ENCODE measurements around the gene SLC50A1. TPM values are rescaled to one million over a fixed set of nuclear protein-coding genes. Genes with fewer than 3 reads are reported as not detected.

Gene SLC50A1
- total RNA-seq, 2 experiments from 2014 or later = 39.8 to 41.2 TPM

- CTCF ChIA-PET = interaction anchor here (1.0 to 1.7 kb wide), 4 partner anchors 25 to 77 kb away, joined by 3 to 5 read pairs (median 4); no protein-coding TSS in a partner anchor
- Mint-ChIP-seq H3K27ac (no peak overlapping the region), H3K4me1 (peaks cover 9% of the 10 kb centered on the region), H3K36me3 (no peaks in the 10 kb centered on the region), H3K27me3 (peaks cover 55% of the 10 kb centered on the region), H3K4me3 (no peak overlapping the region), H3K9me3 (ENCODE audit: low read depth) (no peaks in the 10 kb centered on the region)
- ATAC-seq (no peak), DNase-seq (no peak)
Observed at GRCh38 chr1:155122308-155122707, 13.3 kb upstream of the SLC50A1 start.

- ATAC-seq (no peak), DNase-seq (no peak)
- H3K27me3 Mint-ChIP-seq = peaks cover 62% of the 10 kb centered on the region
- no peak overlapping the region for H3K27ac Mint-ChIP-seq
- H3K9me3 Mint-ChIP-seq (ENCODE audit: low read depth) = no peaks in the 10 kb centered on the region
- peaks cover 20% of the 10 kb centered on the region for H3K4me1 Mint-ChIP-seq
- no peak overlapping the region for H3K4me3 Mint-ChIP-seq
- no peaks in the 10 kb centered on the region for H3K36me3 Mint-ChIP-seq
- CTCF ChIA-PET = interaction anchor here (1.0 to 1.7 kb wide), 2 partner anchors 38 to 49 kb away, joined by 4 to 6 read pairs; partner anchors contain the start of gene KRTCAP2
Observed at GRCh38 chr1:155123801-155124200, 11.9 kb upstream of the SLC50A1 start.

- CTCF ChIA-PET = interaction anchor here (1.0 to 1.7 kb wide), 3 partner anchors 39 to 48 kb away, joined by 3 to 6 read pairs (median 4); partner anchors contain the start of gene KRTCAP2
Observed at GRCh38 chr1:155124503-155125463, 10.9 kb upstream of the SLC50A1 start.

GRCh38 chr1:155125511-155125945, 10.1 kb upstream of the SLC50A1 start:
- no peaks in the 10 kb centered on the region for H3K36me3 Mint-ChIP-seq
- no peak overlapping the region for H3K4me3 Mint-ChIP-seq
- peaks cover 69% of the 10 kb centered on the region for H3K27me3 Mint-ChIP-seq
- H3K27ac Mint-ChIP-seq = no peak overlapping the region
- CTCF ChIA-PET = interaction anchor here (1.0 kb wide), 1 partner anchor 47 kb away, joined by 3 read pairs; the partner anchor contains the start of gene KRTCAP2
- H3K4me1 Mint-ChIP-seq = peaks cover 25% of the 10 kb centered on the region
- no peaks in the 10 kb centered on the region for H3K9me3 Mint-ChIP-seq (ENCODE audit: low read depth)
- ATAC-seq (no peak), DNase-seq (no peak)

More at GRCh38 chr1:155124503-155125463, 10.9 kb upstream of the SLC50A1 start:
- H3K36me3 Mint-ChIP-seq = no peaks in the 10 kb centered on the region
- DNase-seq = no peak
- peaks cover 69% of the 10 kb centered on the region for H3K27me3 Mint-ChIP-seq
- no peak overlapping the region for H3K27ac Mint-ChIP-seq
- no peak overlapping the region for H3K4me3 Mint-ChIP-seq
- H3K4me1 Mint-ChIP-seq = peaks cover 25% of the 10 kb centered on the region
- no peak for ATAC-seq
- H3K9me3 Mint-ChIP-seq (ENCODE audit: low read depth) = no peaks in the 10 kb centered on the region

- no peak for ATAC-seq
- H3K4me3 Mint-ChIP-seq = no peak overlapping the region
- peaks cover 71% of the 10 kb centered on the region for H3K27me3 Mint-ChIP-seq
- H3K36me3 Mint-ChIP-seq = no peaks in the 10 kb centered on the region
- no peak for DNase-seq
- H3K9me3 Mint-ChIP-seq (ENCODE audit: low read depth) = no peaks in the 10 kb centered on the region
- H3K27ac Mint-ChIP-seq = no peak overlapping the region
- CTCF ChIA-PET = interaction anchor here (1.0 to 2.0 kb wide), 2 partner anchors 39 to 47 kb away, joined by 3 to 4 read pairs; partner anchors contain the start of gene KRTCAP2
- H3K4me1 Mint-ChIP-seq = peaks cover 25% of the 10 kb centered on the region
Observed at GRCh38 chr1:155125946-155126555, 9.6 kb upstream of the SLC50A1 start.

- Mint-ChIP-seq H3K36me3 (no peaks in the 10 kb centered on the region), H3K27me3 (peaks cover 67% of the 10 kb centered on the region), H3K4me1 (peaks cover 25% of the 10 kb centered on the region), H3K9me3 (ENCODE audit: low read depth) (no peaks in the 10 kb centered on the region), H3K4me3 (peak overlapping the region; percentile 64), H3K27ac (no peak overlapping the region)
- no peak for DNase-seq
- ATAC-seq = peak; percentile 34
- CTCF ChIA-PET = interaction anchor here (2.0 kb wide), 1 partner anchor 40 kb away, joined by 4 read pairs; no protein-coding TSS in a partner anchor
Observed at GRCh38 chr1:155126556-155127104, 9.0 kb upstream of the SLC50A1 start.

- ATAC-seq (peak; percentile 80), DNase-seq (no peak)
- Mint-ChIP-seq H3K9me3 (ENCODE audit: low read depth) (no peaks in the 10 kb centered on the region), H3K4me3 (peak within 1 kb of the TSS; percentile 64), H3K27me3 (peaks cover 66% of the 10 kb centered on the region), H3K36me3 (no peaks in the 10 kb centered on the region), H3K27ac (no peak within 1 kb of the TSS), H3K4me1 (peaks cover 25% of the 10 kb centered on the region)
- CTCF ChIA-PET = interaction anchor here (2.0 kb wide), 1 partner anchor 41 kb away, joined by 4 read pairs; no protein-coding TSS in a partner anchor
Observed at GRCh38 chr1:155127105-155127966, 8.3 kb upstream of the SLC50A1 start, which contains the start of gene EFNA1. Gene EFNA1 (plus strand): TSS chr1:155127876. CDS start chr1:155127978, 102 bp downstream.

- H3K36me3 Mint-ChIP-seq = no peaks in the 10 kb centered on the region
- peaks cover 62% of the 10 kb centered on the region for H3K27me3 Mint-ChIP-seq
- ATAC-seq (no peak), DNase-seq (no peak)
- peaks cover 25% of the 10 kb centered on the region for H3K4me1 Mint-ChIP-seq
- H3K4me3 Mint-ChIP-seq = peak overlapping the region; percentile 43
- no peaks in the 10 kb centered on the region for H3K9me3 Mint-ChIP-seq (ENCODE audit: low read depth)
- H3K27ac Mint-ChIP-seq = no peak overlapping the region
- CTCF ChIA-PET = interaction anchor here (0.9 to 2.0 kb wide), 4 partner anchors 37 to 129 kb away, joined by 3 to 9 read pairs (median 5); no protein-coding TSS in a partner anchor
Observed at GRCh38 chr1:155127967-155128754, 7.5 kb upstream of the SLC50A1 start.

- Mint-ChIP-seq H3K27ac (no peak overlapping the region), H3K9me3 (ENCODE audit: low read depth) (no peaks in the 10 kb centered on the region), H3K27me3 (peaks cover 58% of the 10 kb centered on the region), H3K4me3 (no peak overlapping the region), H3K4me1 (peaks cover 25% of the 10 kb centered on the region), H3K36me3 (no peaks in the 10 kb centered on the region)
- CTCF ChIA-PET = interaction anchor here (0.9 to 1.6 kb wide), 3 partner anchors 38 to 130 kb away, joined by 3 to 9 read pairs (median 6); no protein-coding TSS in a partner anchor
- DNase-seq = no peak
- ATAC-seq = no peak
Observed at GRCh38 chr1:155128755-155129473, 6.7 kb upstream of the SLC50A1 start.

- Mint-ChIP-seq H3K27ac (no peak overlapping the region), H3K36me3 (no peaks in the 10 kb centered on the region), H3K4me1 (peaks cover 31% of the 10 kb centered on the region), H3K27me3 (peaks cover 43% of the 10 kb centered on the region), H3K4me3 (no peak overlapping the region), H3K9me3 (ENCODE audit: low read depth) (no peaks in the 10 kb centered on the region)
- CTCF ChIA-PET = interaction anchor here (1.1 to 3.1 kb wide), 5 partner anchors 14 to 80 kb away, joined by 3 to 9 read pairs (median 5); partner anchors contain the start of gene KRTCAP2
- no peak for DNase-seq
- ATAC-seq = no peak
Observed at GRCh38 chr1:155130272-155131006, 5.2 kb upstream of the SLC50A1 start.
